IMR-90 (cell line): ENCODE data around the gene SPRED2. TPM values are rescaled to one million over a fixed set of nuclear protein-coding genes. Genes with fewer than 3 reads are reported as not detected.

Source experiments
- ATAC-seq: fragments of 200-7000 bp; cut with Tn5 transposase; 2 replicates; pipeline ENCODE4 v1.9.1; 2020; ENCODE audit warnings: low read depth, mild to moderate bottlenecking, moderate library complexity
- BruUV-seq: library from RNA; stranded (reverse); fragments of 400-500 nt; replicated peaks from 2 replicates; lab custom pipeline; 2021; lab: Mats Ljungman, UMichigan
- CTCF ChIA-PET: fragments of 300-600 bp; formaldehyde crosslinking; extraction: SDS; loops from one replicate; lab custom pipeline; 2021; ENCODE audit warnings: antibody characterized with exemption; lab: Yijun Ruan, JAX
- POLR2A ChIA-PET: fragments of 300-600 bp; sonication (Branson Sonifier 250); formaldehyde crosslinking; loops from one replicate; lab custom pipeline; 2022; ENCODE audit warnings: antibody characterized with exemption; ENCODE audit not compliant: unreplicated experiment; lab: Charles Lee
- DNase-seq: peaks from one replicate; pipeline ENCODE4 v3.0.0; 2013
- H2AFZ ChIP-seq: replicated peaks from 2 replicates; pipeline ENCODE3; 2013; ENCODE audit warnings: low read length, mild to moderate bottlenecking; ENCODE audit not compliant: poor library complexity
- H2AK5ac ChIP-seq: 2 replicates; pipeline ENCODE4 v1.6.1; 2013; ENCODE audit warnings: low read depth, low read length, inconsistent platforms
- H2AK9ac ChIP-seq: replicated peaks from 2 replicates; pipeline ENCODE3; 2013; ENCODE audit warnings: mild to moderate bottlenecking, low read depth, low read length, moderate library complexity; ENCODE audit not compliant: poor library complexity
- H2BK120ac ChIP-seq: 2 replicates; pipeline ENCODE4 v1.6.1; 2013; ENCODE audit warnings: low read depth, low read length, inconsistent platforms
- H2BK15ac ChIP-seq: 3 replicates; pipeline ENCODE4 v1.6.1; 2013; ENCODE audit warnings: low read depth, low read length, inconsistent platforms
- H2BK20ac ChIP-seq: 2 replicates; pipeline ENCODE4 v1.6.1; 2013; ENCODE audit warnings: low read depth, mild to moderate bottlenecking, inconsistent platforms, low read length, moderate library complexity
- H2BK5ac ChIP-seq: 2 replicates; pipeline ENCODE4 v1.6.1; 2013; ENCODE audit warnings: mild to moderate bottlenecking, low read depth, low read length, inconsistent platforms; ENCODE audit not compliant: poor library complexity, severe bottlenecking
- H3K14ac ChIP-seq: replicated peaks from 2 replicates; pipeline ENCODE4 v1.6.1; 2013; ENCODE audit warnings: low read depth, low read length, inconsistent platforms
- H3K18ac ChIP-seq: 2 replicates; pipeline ENCODE4 v1.6.1; 2013; ENCODE audit warnings: low read depth, low read length, control low read depth
- H3K23ac ChIP-seq: 2 replicates; pipeline ENCODE4 v1.6.1; 2013; ENCODE audit warnings: low read depth, low read length, inconsistent platforms
- H3K27ac ChIP-seq: 2 replicates; pipeline ENCODE4 v1.5.1; 2013; ENCODE audit warnings: mild to moderate bottlenecking, control low read depth, low read length; ENCODE audit not compliant: insufficient read depth
- H3K27me3 ChIP-seq: 2 replicates; pipeline ENCODE4 v1.6.1; 2013; ENCODE audit warnings: low read length; ENCODE audit not compliant: control insufficient read depth, insufficient read depth
- H3K36me3 ChIP-seq: 2 replicates; pipeline ENCODE4 v1.6.1; 2013; ENCODE audit warnings: low read length, mixed read lengths; ENCODE audit not compliant: control insufficient read depth, insufficient read depth
- H3K4ac ChIP-seq: 2 replicates; pipeline ENCODE4 v1.6.1; 2013; ENCODE audit warnings: low read depth, low read length, inconsistent platforms
- H3K4me1 ChIP-seq: 2 replicates; pipeline ENCODE4 v1.6.1; 2013; ENCODE audit warnings: low read length, mixed read lengths; ENCODE audit not compliant: control insufficient read depth, insufficient read depth
- H3K4me2 ChIP-seq: 2 replicates; pipeline ENCODE4 v1.6.1; 2013; ENCODE audit warnings: low read depth, mild to moderate bottlenecking, control low read depth, low read length, moderate library complexity
- H3K4me3 ChIP-seq: 2 replicates; pipeline ENCODE4 v1.5.1; 2013; ENCODE audit warnings: low read depth, mild to moderate bottlenecking, control low read depth, low read length, moderate library complexity; ENCODE audit not compliant: insufficient read depth
- H3K56ac ChIP-seq: 2 replicates; pipeline ENCODE4 v1.6.1; 2013; ENCODE audit warnings: low read length, inconsistent platforms; ENCODE audit not compliant: insufficient read depth; ENCODE audit errors: extremely low read depth
- H3K79me1 ChIP-seq, 2 experiments: 2 replicates each; pipeline ENCODE4 v1.6.1; 2013; ENCODE audit warnings: low read length in 2 of 2, inconsistent platforms in 1 of 2, low read depth in 1 of 2
- H3K9ac ChIP-seq: 2 replicates; pipeline ENCODE4 v1.6.1; 2013; ENCODE audit warnings: low read depth, low read length, control low read depth
- H3K9me1 ChIP-seq: 2 replicates; pipeline ENCODE4 v1.6.1; 2013; ENCODE audit warnings: low read length, inconsistent platforms; ENCODE audit not compliant: insufficient read depth
- H3K9me3 ChIP-seq: 2 replicates; pipeline ENCODE4 v1.6.1; 2013; ENCODE audit warnings: low read length; ENCODE audit not compliant: control insufficient read depth, insufficient read depth
- H4K20me1 ChIP-seq: 2 replicates; pipeline ENCODE4 v1.6.1; 2013; ENCODE audit warnings: low read length, inconsistent platforms; ENCODE audit not compliant: insufficient read depth
- H4K5ac ChIP-seq: 2 replicates; pipeline ENCODE4 v1.6.1; 2013; ENCODE audit warnings: mild to moderate bottlenecking, low read depth, low read length, control low read depth
- H4K8ac ChIP-seq, 2 experiments: 2 replicates each; pipeline ENCODE4 v1.6.1; 2013; ENCODE audit warnings: low read depth in 2 of 2, low read length in 2 of 2, control low read depth in 1 of 2, inconsistent platforms in 1 of 2
- H4K91ac ChIP-seq: 2 replicates; pipeline ENCODE4 v1.6.1; 2013; ENCODE audit warnings: low read depth, low read length, inconsistent platforms; ENCODE audit not compliant: insufficient read depth
- CHD1 ChIP-seq: IDR thresholded peaks from 2 replicates; pipeline ENCODE4 v1.6.1; 2012; ENCODE audit warnings: low read depth, low read length, improper control_type of control experiment
- FOS ChIP-seq: fragments of 150-350 bp; IDR thresholded peaks from 2 replicates; pipeline ENCODE4 v1.6.1; 2016; ENCODE audit warnings: low read depth, low read length
- MAFK ChIP-seq: IDR thresholded peaks from 2 replicates; pipeline ENCODE4 v1.6.1; 2012; ENCODE audit warnings: low read depth, low read length, improper control_type of control experiment
- MAZ ChIP-seq: IDR thresholded peaks from 2 replicates; pipeline ENCODE4 v1.6.1; 2012; ENCODE audit warnings: low read depth, mild to moderate bottlenecking, low read length, improper control_type of control experiment, moderate library complexity, borderline replicate concordance
- MXI1 ChIP-seq: IDR thresholded peaks from 2 replicates; pipeline ENCODE4 v1.6.1; 2012; ENCODE audit warnings: low read depth, mild to moderate bottlenecking, low read length, moderate library complexity, borderline replicate concordance
- NFE2L2 ChIP-seq: fragments of 150-350 bp; IDR thresholded peaks from 2 replicates; pipeline ENCODE4 v1.6.1; 2016; ENCODE audit warnings: low read depth, mild to moderate bottlenecking, low read length
- POLR2A ChIP-seq: IDR thresholded peaks from 2 replicates; pipeline ENCODE4 v1.6.1; 2012; ENCODE audit warnings: mild to moderate bottlenecking, low read depth, low read length
- RFX5 ChIP-seq: IDR thresholded peaks from 2 replicates; pipeline ENCODE4 v1.8.0; 2012; ENCODE audit warnings: low read depth, mild to moderate bottlenecking, low read length, moderate library complexity
- WGBS, 2 experiments: methylation state at CpG; one replicate each; pipeline versions ENCODE4 v1.1.5 to v1.1.7; 2013; ENCODE audit warnings: missing lambda C conversion rate in 2 of 2; ENCODE audit not compliant: insufficient read length in 1 of 2; ENCODE audit errors: extremely low coverage in 2 of 2; 5-methylcytosine and 5-hydroxymethylcytosine counted together
- dilution Hi-C: fragments of 300-500 bp; cut with HindIII; formaldehyde crosslinking; loops from one replicate; pipeline ENCODE4 v1.14.3; 2018; ENCODE audit warnings: low sequenced_read_pairs; ENCODE audit not compliant: unreplicated experiment
- in situ Hi-C: fragments of 300-500 bp; cut with MboI; formaldehyde crosslinking; loops from 3 replicates; pipeline ENCODE4 v1.14.3; 2019; ENCODE audit warnings: low sequenced_read_pairs, inconsistent platforms, mixed read lengths
- intact Hi-C: fragments of 100-400 bp; cut with micrococcal nuclease; formaldehyde crosslinking; loops from 2 replicates; pipeline ENCODE4 v1.10.0; 2022
- polyA plus RNA-seq, 3 experiments: library from polyadenylated mRNA; depleted of rRNA; stranded (reverse); fragments of >200 nt; gene quantifications; 2 replicates each; pipeline ENCODE4 v1.2.3, GENCODE V29; 2012; ENCODE audit warnings: low replicate concordance in 1 of 3
- total RNA-seq: library from RNA; depleted of rRNA; stranded (reverse); fragments of >200 nt; gene quantifications from 2 replicates; pipeline ENCODE4 v1.2.3, GENCODE V29; 2012
- TF ChIP-seq, protein P1 (sequence below): conservative IDR thresholded peaks from 2 replicates; pipeline ENCODE4 v1.5.1; 2012; ENCODE audit warnings: mild to moderate bottlenecking, low read depth, low read length, improper control_type of control experiment

SPRED2 gene
- total and polyA plus RNA-seq, 2 of the 4 experiments (the other 2 are of a cell fraction) = 4.8 to 18.7 TPM

GRCh38 chr2:65275141-65275915, 157.1 kb downstream of the SPRED2 start:
- dilution Hi-C loops = no loop called here
- Histone ChIP-seq H2BK5ac (no peak overlapping the region), H3K4ac (no peak overlapping the region), H4K20me1 (peaks cover 4% of the 10 kb centered on the region; the same call in 1 of the 2 replicates), H2BK20ac (no peak overlapping the region), H2AK5ac (no peak overlapping the region), H3K14ac (no peak overlapping the region), H3K56ac (no peak overlapping the region), H2BK15ac (no peak overlapping the region), H3K18ac (no peak overlapping the region), H3K27me3 (no peaks in the 10 kb centered on the region), H4K8ac (no peak overlapping the region), H3K4me2 (no peak overlapping the region), H2AK9ac (no peak overlapping the region), H3K36me3 (peaks cover 9% of the 10 kb centered on the region), H3K4me3 (no peak overlapping the region), H3K79me1 (no peaks in the 10 kb centered on the region), H3K27ac (no peak overlapping the region), H4K91ac (no peak overlapping the region), H3K9ac (no peak overlapping the region), H3K23ac (no peak overlapping the region), H2AFZ (no peak overlapping the region), H3K4me1 (peaks cover 4% of the 10 kb centered on the region), H2BK120ac (no peak overlapping the region), H4K5ac (no peak overlapping the region), H3K9me1 (peaks cover 16% of the 10 kb centered on the region; the same call in 1 of the 2 replicates), H3K9me3 (no peaks in the 10 kb centered on the region)
- TF ChIP-seq POLR2A (no peak), NFE2L2 (no peak), FOS (no peak), MAFK (no peak), RFX5 (no peak), CHD1 (no peak), MXI1 (no peak), MAZ (no peak)
- TF ChIP-seq, protein P1, sequence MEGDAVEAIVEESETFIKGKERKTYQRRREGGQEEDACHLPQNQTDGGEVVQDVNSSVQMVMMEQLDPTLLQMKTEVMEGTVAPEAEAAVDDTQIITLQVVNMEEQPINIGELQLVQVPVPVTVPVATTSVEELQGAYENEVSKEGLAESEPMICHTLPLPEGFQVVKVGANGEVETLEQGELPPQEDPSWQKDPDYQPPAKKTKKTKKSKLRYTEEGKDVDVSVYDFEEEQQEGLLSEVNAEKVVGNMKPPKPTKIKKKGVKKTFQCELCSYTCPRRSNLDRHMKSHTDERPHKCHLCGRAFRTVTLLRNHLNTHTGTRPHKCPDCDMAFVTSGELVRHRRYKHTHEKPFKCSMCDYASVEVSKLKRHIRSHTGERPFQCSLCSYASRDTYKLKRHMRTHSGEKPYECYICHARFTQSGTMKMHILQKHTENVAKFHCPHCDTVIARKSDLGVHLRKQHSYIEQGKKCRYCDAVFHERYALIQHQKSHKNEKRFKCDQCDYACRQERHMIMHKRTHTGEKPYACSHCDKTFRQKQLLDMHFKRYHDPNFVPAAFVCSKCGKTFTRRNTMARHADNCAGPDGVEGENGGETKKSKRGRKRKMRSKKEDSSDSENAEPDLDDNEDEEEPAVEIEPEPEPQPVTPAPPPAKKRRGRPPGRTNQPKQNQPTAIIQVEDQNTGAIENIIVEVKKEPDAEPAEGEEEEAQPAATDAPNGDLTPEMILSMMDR = no peak
- in situ Hi-C loops = no loop called here
- ChIA-PET POLR2A (no interaction called here), CTCF (interaction anchor here (1.0 to 1.5 kb wide), 3 partner anchors 10 to 108 kb away, joined by 3 to 5 read pairs (median 4); no protein-coding TSS in a partner anchor)
- DNase-seq (no peak), ATAC-seq (no peak)
- intact Hi-C loops = no loop called here
- WGBS, 2 experiments = no CpG with 5 or more reads among the region's 4 CpGs
- no TSS peak for BruUV-seq
